ENCODE data around the gene ADAMTSL2.

Gene ADAMTSL2

GRCh38 chr9:133538176-133538575 is 3.7 kb downstream of the ADAMTSL2 start:
- no peak overlapping the region for H3K4me3 ChIP-seq (ENCODE audit: low read depth, low read length)
- no peak for TF ChIP-seq CTCF (IDR thresholded peaks at IDR 0.05; ENCODE audit: low read depth, low read length)

GRCh38 chr9:133538851-133539833 is 4.6 kb downstream of the ADAMTSL2 start:
- no peak for TF ChIP-seq CTCF (IDR thresholded peaks at IDR 0.05; ENCODE audit: low read depth, low read length)
- H3K4me3 ChIP-seq (ENCODE audit: low read depth, low read length), result no peak overlapping the region

GRCh38 chr9:133539991-133540697 is 5.6 kb downstream of the ADAMTSL2 start:
- no peak for TF ChIP-seq CTCF (IDR thresholded peaks at IDR 0.05; ENCODE audit: low read depth, low read length)
- no peak overlapping the region for H3K4me3 ChIP-seq (ENCODE audit: low read depth, low read length)

GRCh38 chr9:133540698-133541025 is 6.2 kb downstream of the ADAMTSL2 start:
- H3K4me3 ChIP-seq (ENCODE audit: low read depth, low read length), result no peak overlapping the region
- no peak for TF ChIP-seq CTCF (IDR thresholded peaks at IDR 0.05; ENCODE audit: low read depth, low read length)

- no peak overlapping the region for H3K4me3 ChIP-seq (ENCODE audit: low read depth, low read length)
- no peak for TF ChIP-seq CTCF (IDR thresholded peaks at IDR 0.05; ENCODE audit: low read depth, low read length)
These were observed 7.5 kb downstream of the ADAMTSL2 start for GRCh38 chr9:133542002-133542401.

GRCh38 chr9:133543772-133544467 is 9.4 kb downstream of the ADAMTSL2 start:
- no peak for TF ChIP-seq CTCF (IDR thresholded peaks at IDR 0.05; ENCODE audit: low read depth, low read length)
- H3K4me3 ChIP-seq (ENCODE audit: low read depth, low read length), result no peak overlapping the region

Measured in WI38 (cell line).